NCI-H526 (cell line): ENCODE data around the gene ZNF69.
"Not testable (repeated sequence)": the region's sequence is repeated elsewhere in the genome, so short reads cannot be mapped to it uniquely, and the experiment has no call there.

ENCODE experiments used
- DNase-seq, 2 experiments: peaks; one replicate each; lab custom pipeline; 2025; lab: John Stamatoyannopoulos, UW

The ZNF69 gene

GRCh38 chr19:11887611-11888531 is at the start of gene ZNF69:
TSS of gene ZNF69 (plus strand) at chr19:11887782. CDS start at chr19:11887924, 142 bp downstream.
- DNase-seq, result peak; percentile 54 to 89

GRCh38 chr19:11843722-11844121 is 43.9 kb upstream of the ZNF69 start:
- DNase-seq, result no peak

GRCh38 chr19:11847615-11848014 is 40.0 kb upstream of the ZNF69 start:
- peak in 1 of 2 experiments; percentile 0 for DNase-seq

- no peak for DNase-seq
These were observed 39.4 kb upstream of the ZNF69 start for GRCh38 chr19:11848200-11848593.

- peak; percentile 76 to 94 for DNase-seq
These were observed 38.8 kb upstream of the ZNF69 start, which contains the start of gene ZNF439 for GRCh38 chr19:11848594-11849469. TSS of gene ZNF439 (plus strand) at chr19:11848726. CDS start at chr19:11848868, 142 bp downstream.

- DNase-seq, result not testable (repeated sequence)
These were observed 37.3 kb upstream of the ZNF69 start for GRCh38 chr19:11850289-11850688.

GRCh38 chr19:11853358-11853757 is 34.2 kb upstream of the ZNF69 start:
- DNase-seq, result no peak

- DNase-seq, result no peak
These were observed 30.9 kb upstream of the ZNF69 start for GRCh38 chr19:11856596-11857250.

- no peak for DNase-seq
These were observed 26.9 kb upstream of the ZNF69 start for GRCh38 chr19:11860721-11861120.

GRCh38 chr19:11861301-11861700 is 26.3 kb upstream of the ZNF69 start:
- no peak for DNase-seq

- DNase-seq, result not testable (repeated sequence)
These were observed 19.8 kb upstream of the ZNF69 start for GRCh38 chr19:11867766-11868165.

- DNase-seq, result no peak
These were observed 19.4 kb upstream of the ZNF69 start for GRCh38 chr19:11868188-11868587.

- DNase-seq, result no peak
These were observed 15.0 kb upstream of the ZNF69 start for GRCh38 chr19:11872624-11873023.

GRCh38 chr19:11873762-11874161 is 13.8 kb upstream of the ZNF69 start:
- no peak for DNase-seq

GRCh38 chr19:11879687-11880266 is 7.8 kb upstream of the ZNF69 start:
- peak; percentile 4 to 45 for DNase-seq

- DNase-seq, result peak in 1 of 2 experiments; percentile 0
These were observed 7.0 kb upstream of the ZNF69 start for GRCh38 chr19:11880598-11880997.

GRCh38 chr19:11881151-11881800 is 6.3 kb upstream of the ZNF69 start:
- DNase-seq, result peak; percentile 5 to 80

- no peak for DNase-seq
These were observed 5.0 kb upstream of the ZNF69 start for GRCh38 chr19:11882606-11883005.

- no peak for DNase-seq
These were observed 360 bp upstream of the ZNF69 start for GRCh38 chr19:11887234-11887610.

GRCh38 chr19:11889901-11890300 is 2.3 kb downstream of the ZNF69 start:
- peak; percentile 2 to 9 for DNase-seq

GRCh38 chr19:11890634-11891033 is 3.1 kb downstream of the ZNF69 start:
- DNase-seq, result no peak
